Activated CD8-positive, alpha-beta memory T cell treated with anti-CD3 and anti-CD28 coated beads, Interleukin-2, amount 10 ng/mL, durations not matched to agents 7 days and 5 days (primary cell): ENCODE data around the gene ZNF540. TPM values are rescaled to one million over a fixed set of nuclear protein-coding genes. Genes with fewer than 3 reads are reported as not detected.
A peak's percentile ranks its signal among the peaks of the same experiment; 100 is the strongest.

ENCODE experiments used
- ATAC-seq: fragments of 150-1000 bp; cut with Tn5 transposase; one replicate; pipeline ENCODE4 v1.10.0; 2021; ENCODE audit warnings: moderate library complexity
- CTCF ChIA-PET: fragments of 350-600 bp; sonication (Branson Sonifier 250); formaldehyde crosslinking; loops from one replicate; lab custom pipeline; 2021; ENCODE audit warnings: antibody characterized with exemption; lab: Charles Lee
- DNase-seq: peaks from one replicate; pipeline ENCODE4 v3.0.0-alpha.2; 2020
- H3K27ac Mint-ChIP-seq: one replicate; pipeline ENCODE4 v1.8.0; 2021; ENCODE audit warnings: mild to moderate bottlenecking, mixed read lengths
- H3K27me3 Mint-ChIP-seq: one replicate; pipeline ENCODE4 v1.8.0; 2021; ENCODE audit warnings: mixed read lengths
- H3K36me3 Mint-ChIP-seq: one replicate; pipeline ENCODE4 v1.8.0; 2021; ENCODE audit warnings: mild to moderate bottlenecking, mixed read lengths
- H3K4me1 Mint-ChIP-seq: one replicate; pipeline ENCODE4 v1.8.0; 2021; ENCODE audit warnings: mixed read lengths
- H3K4me3 Mint-ChIP-seq: one replicate; pipeline ENCODE4 v1.8.0; 2021; ENCODE audit warnings: mild to moderate bottlenecking, moderate library complexity, mixed read lengths
- H3K9me3 Mint-ChIP-seq: one replicate; pipeline ENCODE4 v1.8.0; 2022; ENCODE audit warnings: low read depth, mixed read lengths
- total RNA-seq, 2 experiments: library from RNA; stranded (reverse); gene quantifications; one replicate each; pipeline ENCODE4 v1.2.3, GENCODE V29; 2021

Gene ZNF540
- 1 to 10 TPM; 1.5 to 1.6 TPM for total RNA-seq

DNA sequence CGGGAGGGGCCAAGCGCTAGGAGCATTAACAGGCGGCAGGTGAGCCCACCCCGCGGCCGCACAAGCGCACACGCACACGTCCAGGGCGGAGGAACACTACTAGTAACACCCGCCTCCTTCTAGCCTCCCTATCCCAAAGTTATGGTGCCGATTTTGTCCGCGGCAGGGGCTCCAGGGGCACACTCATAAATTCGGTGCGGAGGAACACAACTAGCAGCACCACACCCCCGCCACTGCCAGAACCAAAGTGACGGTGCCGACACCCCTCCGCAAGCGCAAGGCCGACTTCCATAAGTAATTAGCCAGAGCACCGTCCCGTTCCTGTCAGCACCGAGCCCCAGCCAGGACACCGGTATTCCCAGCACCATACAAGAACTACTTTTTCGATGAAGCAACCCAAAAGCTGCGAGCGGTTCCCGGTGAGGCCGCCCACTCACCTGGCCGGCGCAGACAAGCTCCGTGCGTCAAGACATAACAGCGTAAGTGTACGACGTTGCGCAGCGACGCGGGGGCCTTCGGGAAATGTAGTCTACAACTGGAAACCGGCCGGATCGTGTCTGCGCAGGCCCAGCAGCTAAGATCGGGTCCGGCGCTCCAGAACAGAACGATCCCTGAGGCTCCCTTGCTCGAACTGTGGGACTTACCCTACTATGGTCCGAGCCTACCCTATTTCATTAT is at the start of gene ZNF540, which contains the start of gene ZNF571:
Gene ZNF540 (plus strand): TSS at position 573 of the 678 bp plus-strand sequence. CDS start 3,572 bp downstream, outside the sequence.
Gene ZNF571 (minus strand): TSS at position 489 of the 678 bp plus-strand sequence. CDS start 8,116 bp downstream, outside the sequence.
- DNase-seq (peak; percentile 95), ATAC-seq (peak; percentile 99)
- H3K4me1 Mint-ChIP-seq, result peaks cover 22% of the 10 kb centered on the region
- CTCF ChIA-PET, result interaction anchor here (0.9 to 1.8 kb wide), 6 partner anchors 9 to 277 kb away, joined by 3 to 6 read pairs (median 4); partner anchors contain the start of genes ZNF570 and ZNF793
- H3K9me3 Mint-ChIP-seq, result peaks cover 16% of the 10 kb centered on the region
- peaks cover 31% of the 10 kb centered on the region for H3K36me3 Mint-ChIP-seq
- no peaks in the 10 kb centered on the region for H3K27me3 Mint-ChIP-seq
- H3K4me3 Mint-ChIP-seq, result peak within 1 kb of the TSS; percentile 92
- H3K27ac Mint-ChIP-seq, result peak within 1 kb of the TSS; percentile 95

DNA sequence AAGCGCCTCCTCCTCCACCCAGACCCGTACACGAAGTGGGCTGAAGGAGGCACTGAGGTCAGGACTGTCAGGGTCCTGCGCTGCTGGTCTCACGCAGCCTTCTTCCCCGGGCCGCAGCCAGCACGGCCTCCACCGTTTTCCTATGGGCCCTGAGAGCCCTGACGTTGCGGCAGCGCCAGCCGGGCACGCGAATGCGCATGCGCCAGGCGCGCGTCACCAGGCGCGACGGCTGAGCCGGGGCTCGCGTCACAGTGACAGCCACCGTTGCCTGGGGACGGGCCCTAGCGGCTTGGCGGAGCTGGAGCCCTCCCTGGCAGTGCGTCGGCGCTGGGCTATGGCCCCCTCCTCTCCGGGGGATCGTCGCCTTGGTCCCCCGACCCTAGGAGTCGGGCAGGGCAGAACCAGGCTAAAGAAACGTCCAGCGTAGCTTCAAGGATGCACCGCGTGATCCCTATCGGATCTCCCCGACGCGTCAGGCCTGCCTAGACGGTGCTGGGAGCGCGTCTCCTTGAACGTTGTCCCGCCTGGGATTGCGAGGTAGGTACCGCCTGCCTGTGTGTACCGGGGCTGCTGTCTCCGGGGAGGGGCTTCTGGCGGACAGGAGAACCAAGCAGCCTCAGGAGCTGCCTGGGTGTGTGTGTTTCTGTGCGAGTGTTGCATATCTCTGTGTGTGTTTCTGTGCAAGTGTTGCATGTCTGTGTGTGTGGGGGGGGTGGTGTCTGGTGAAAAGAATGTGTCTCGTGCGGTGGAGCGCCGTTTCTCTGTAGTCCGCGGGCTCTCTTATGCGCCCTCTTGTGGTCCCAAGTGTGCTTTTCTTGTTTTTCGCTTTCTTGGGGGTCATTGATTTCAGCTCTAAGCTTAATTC is 43.3 kb upstream of the ZNF540 start:
- Mint-ChIP-seq H3K4me1 (peaks cover 8% of the 10 kb centered on the region), H3K36me3 (peaks cover 31% of the 10 kb centered on the region), H3K27ac (peak overlapping the region; percentile 94), H3K4me3 (peak overlapping the region; percentile 91), H3K27me3 (no peaks in the 10 kb centered on the region), H3K9me3 (peaks cover 34% of the 10 kb centered on the region)
- CTCF ChIA-PET, result interaction anchor here (0.7 to 1.9 kb wide), 9 partner anchors 15 to 1198 kb away, joined by 3 to 10 read pairs (median 3); partner anchors contain the start of genes ZNF527, ZNF540, ZNF569 and ZNF571
- ATAC-seq (peak; percentile 88), DNase-seq (peak; percentile 86)

DNA sequence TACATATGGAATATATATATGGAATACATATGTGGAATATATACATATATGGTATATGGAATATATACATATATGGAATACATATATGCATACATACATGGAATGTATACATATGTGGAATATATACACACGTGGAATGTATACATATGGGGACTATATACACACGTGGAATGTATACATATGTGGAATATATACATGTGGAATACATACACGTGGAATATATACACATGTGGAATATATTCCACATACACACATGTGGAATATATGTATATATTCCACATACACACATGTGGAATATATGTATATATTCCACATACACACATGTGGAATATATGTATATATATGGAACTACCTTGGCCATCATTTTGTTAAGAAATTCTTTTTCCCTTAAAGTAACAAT is 31.2 kb upstream of the ZNF540 start:
- peaks cover 52% of the 10 kb centered on the region for H3K9me3 Mint-ChIP-seq
- H3K36me3 Mint-ChIP-seq, result peaks cover 46% of the 10 kb centered on the region
- no peaks in the 10 kb centered on the region for H3K4me1 Mint-ChIP-seq
- CTCF ChIA-PET, result no interaction called here
- H3K27ac Mint-ChIP-seq, result no peak overlapping the region
- no peaks in the 10 kb centered on the region for H3K27me3 Mint-ChIP-seq
- no peak for DNase-seq
- H3K4me3 Mint-ChIP-seq, result no peak overlapping the region
- no peak for ATAC-seq

DNA sequence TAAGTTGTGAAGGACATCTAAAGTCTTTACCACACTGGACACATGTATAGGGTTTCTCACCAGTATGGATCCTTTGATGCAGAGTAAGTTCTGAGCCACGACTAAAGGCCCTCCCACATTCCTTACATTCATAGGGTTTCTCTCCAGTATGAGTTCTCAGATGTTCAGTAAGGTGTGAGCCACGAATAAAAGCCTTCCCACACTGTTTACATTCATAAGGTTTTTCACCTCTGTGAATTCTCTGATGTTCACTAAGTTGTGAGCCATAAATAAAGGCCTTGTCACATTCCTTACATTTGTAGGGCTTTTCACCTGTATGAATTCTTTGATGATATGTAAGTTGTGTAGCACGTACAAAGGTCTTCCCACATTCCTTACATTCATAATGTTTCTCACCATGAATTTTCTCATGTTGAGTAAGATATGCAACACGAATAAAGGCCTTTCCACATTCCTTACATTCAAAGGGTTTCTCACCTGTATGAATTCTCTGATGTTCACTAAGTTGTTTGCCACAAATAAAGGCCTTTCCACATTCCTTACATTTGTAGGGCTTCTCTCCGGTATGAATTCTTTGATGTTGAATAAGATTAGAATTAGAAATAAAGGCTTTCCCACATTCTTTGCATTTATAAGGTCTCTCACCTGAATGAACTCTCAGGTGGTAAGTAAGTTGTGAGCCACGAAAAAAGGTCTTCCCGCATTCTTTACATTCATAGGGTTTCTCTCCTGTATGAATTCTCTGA is 29.9 kb upstream of the ZNF540 start:
- no peak for DNase-seq
- H3K36me3 Mint-ChIP-seq, result peaks cover 48% of the 10 kb centered on the region
- CTCF ChIA-PET, result no interaction called here
- H3K4me3 Mint-ChIP-seq, result no peak overlapping the region
- peaks cover 53% of the 10 kb centered on the region for H3K9me3 Mint-ChIP-seq
- no peak for ATAC-seq
- no peaks in the 10 kb centered on the region for H3K4me1 Mint-ChIP-seq
- H3K27ac Mint-ChIP-seq, result no peak overlapping the region
- H3K27me3 Mint-ChIP-seq, result no peaks in the 10 kb centered on the region

DNA sequence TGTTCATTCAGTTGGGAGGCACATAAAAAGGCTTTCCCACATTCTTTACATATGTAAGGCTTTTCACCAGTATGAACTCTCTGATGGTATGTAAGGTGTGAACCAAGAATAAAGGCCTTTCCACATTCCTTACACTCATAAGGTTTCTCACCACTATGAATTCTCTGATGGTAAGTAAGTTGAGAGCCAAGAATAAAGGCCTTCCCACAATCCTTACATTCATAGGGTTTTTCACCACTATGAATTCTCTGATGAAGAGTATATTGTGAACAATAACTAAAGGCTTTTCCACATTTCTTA is 29.4 kb upstream of the ZNF540 start:
- no peak for ATAC-seq
- no peak overlapping the region for H3K4me3 Mint-ChIP-seq
- no peak for DNase-seq
- H3K9me3 Mint-ChIP-seq, result peaks cover 57% of the 10 kb centered on the region
- CTCF ChIA-PET, result no interaction called here
- peaks cover 52% of the 10 kb centered on the region for H3K36me3 Mint-ChIP-seq
- H3K27ac Mint-ChIP-seq, result no peak overlapping the region
- no peaks in the 10 kb centered on the region for H3K4me1 Mint-ChIP-seq
- no peaks in the 10 kb centered on the region for H3K27me3 Mint-ChIP-seq

DNA sequence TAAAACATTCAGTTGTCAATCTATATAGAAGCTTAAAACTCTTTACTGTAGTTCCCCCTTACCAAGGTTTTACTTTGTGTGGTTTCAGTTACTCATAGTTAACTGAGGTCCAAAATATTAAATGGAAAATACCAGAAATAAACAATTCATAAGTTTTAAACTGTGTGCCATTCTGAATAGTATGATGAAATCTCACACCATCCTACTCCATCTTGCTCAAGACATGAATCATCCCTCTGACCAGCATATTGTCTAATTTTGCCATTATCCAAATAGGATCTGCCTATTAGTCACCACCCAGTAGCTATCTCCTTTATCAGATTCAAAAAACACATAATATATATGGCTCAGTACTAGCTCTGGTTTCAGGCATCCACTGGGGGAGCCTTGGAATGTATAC is 22.5 kb upstream of the ZNF540 start:
- no peaks in the 10 kb centered on the region for H3K4me1 Mint-ChIP-seq
- CTCF ChIA-PET, result no interaction called here
- H3K27me3 Mint-ChIP-seq, result no peaks in the 10 kb centered on the region
- DNase-seq (no peak), ATAC-seq (no peak)
- no peak overlapping the region for H3K4me3 Mint-ChIP-seq
- H3K36me3 Mint-ChIP-seq, result peaks cover 48% of the 10 kb centered on the region
- peaks cover 42% of the 10 kb centered on the region for H3K9me3 Mint-ChIP-seq
- H3K27ac Mint-ChIP-seq, result no peak overlapping the region

DNA sequence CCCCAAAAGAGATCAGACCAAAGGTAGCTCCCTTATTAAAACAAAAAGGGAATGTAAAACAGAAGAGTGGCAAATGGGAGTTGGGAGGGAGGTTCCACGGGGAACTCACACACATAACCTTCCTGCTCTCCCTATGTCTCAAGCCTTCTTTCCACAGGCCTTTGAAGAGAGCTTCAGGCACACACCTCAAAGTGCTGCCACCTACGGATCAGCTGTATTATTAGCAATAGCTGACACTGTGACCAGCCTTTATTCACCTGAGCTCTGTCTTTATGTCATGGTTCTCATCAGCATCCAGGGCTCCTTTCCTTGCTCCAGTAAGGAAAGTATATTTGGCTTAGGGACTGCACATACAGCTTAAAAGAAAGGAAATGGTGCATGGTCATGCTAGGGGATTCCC is 11.3 kb upstream of the ZNF540 start:
- H3K36me3 Mint-ChIP-seq, result peaks cover 54% of the 10 kb centered on the region
- H3K9me3 Mint-ChIP-seq, result peaks cover 28% of the 10 kb centered on the region
- CTCF ChIA-PET, result interaction anchor here (0.6 kb wide), 1 partner anchor 577 kb away, joined by 3 read pairs; no protein-coding TSS in a partner anchor

DNA sequence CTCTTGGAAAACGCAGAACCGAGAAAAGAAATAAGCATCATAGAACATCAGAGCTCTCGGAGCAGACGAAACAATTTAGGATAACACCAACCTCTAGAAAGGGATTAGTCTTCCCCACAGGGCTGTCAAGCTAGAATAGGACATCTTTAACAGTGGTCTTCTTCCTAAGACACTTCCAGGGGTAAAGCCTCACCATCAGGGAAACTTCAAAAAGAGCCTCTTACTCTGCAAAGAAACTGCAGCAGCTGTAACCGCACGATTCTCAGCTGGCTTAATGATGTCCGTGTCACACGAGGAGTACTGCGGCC is 726 bp upstream of the ZNF540 start:
- Mint-ChIP-seq H3K27me3 (no peaks in the 10 kb centered on the region), H3K4me3 (peak overlapping the region; percentile 92), H3K27ac (peak overlapping the region; percentile 95), H3K36me3 (peaks cover 32% of the 10 kb centered on the region), H3K4me1 (peaks cover 22% of the 10 kb centered on the region), H3K9me3 (peaks cover 15% of the 10 kb centered on the region)
- ATAC-seq, result no peak
- no peak for DNase-seq
- CTCF ChIA-PET, result interaction anchor here (0.9 to 1.8 kb wide), 6 partner anchors 9 to 277 kb away, joined by 3 to 6 read pairs (median 4); partner anchors contain the start of genes ZNF570 and ZNF793

More for the DNA sequence above, 11.3 kb upstream of the ZNF540 start:
- H3K4me1 Mint-ChIP-seq, result no peaks in the 10 kb centered on the region
- no peak for DNase-seq
- H3K27me3 Mint-ChIP-seq, result no peaks in the 10 kb centered on the region
- no peak for ATAC-seq
- no peak overlapping the region for H3K4me3 Mint-ChIP-seq
- H3K27ac Mint-ChIP-seq, result no peak overlapping the region

DNA sequence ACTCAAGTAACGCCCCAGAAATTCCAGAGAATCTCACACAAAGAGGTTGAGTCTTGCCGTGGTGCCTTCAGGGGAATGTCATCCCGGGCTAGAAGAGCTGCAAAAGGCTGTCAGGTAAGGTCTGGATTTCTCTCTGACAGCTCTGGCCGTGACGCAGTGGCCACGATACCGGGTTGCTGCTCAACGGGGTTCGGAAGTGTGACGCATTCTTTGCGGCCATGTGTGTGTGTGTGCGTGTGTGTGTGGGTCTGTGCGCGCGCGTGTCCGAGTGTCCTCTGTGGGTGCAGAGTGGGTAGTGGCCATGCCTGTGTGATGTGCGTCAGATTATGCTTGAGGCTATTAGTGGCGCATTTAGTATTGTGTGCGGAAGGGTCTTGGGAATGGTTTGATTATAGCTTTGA is 306 bp downstream of the ZNF540 start:
- Mint-ChIP-seq H3K4me1 (peaks cover 22% of the 10 kb centered on the region), H3K27me3 (no peaks in the 10 kb centered on the region), H3K36me3 (peaks cover 34% of the 10 kb centered on the region), H3K4me3 (peak overlapping the region; percentile 92), H3K9me3 (peaks cover 17% of the 10 kb centered on the region), H3K27ac (peak overlapping the region; percentile 95)
- CTCF ChIA-PET, result interaction anchor here (0.9 to 1.8 kb wide), 5 partner anchors 10 to 278 kb away, joined by 3 to 6 read pairs (median 4); partner anchors contain the start of genes ZNF570 and ZNF793
- DNase-seq (peak; percentile 75), ATAC-seq (peak; percentile 52)

DNA sequence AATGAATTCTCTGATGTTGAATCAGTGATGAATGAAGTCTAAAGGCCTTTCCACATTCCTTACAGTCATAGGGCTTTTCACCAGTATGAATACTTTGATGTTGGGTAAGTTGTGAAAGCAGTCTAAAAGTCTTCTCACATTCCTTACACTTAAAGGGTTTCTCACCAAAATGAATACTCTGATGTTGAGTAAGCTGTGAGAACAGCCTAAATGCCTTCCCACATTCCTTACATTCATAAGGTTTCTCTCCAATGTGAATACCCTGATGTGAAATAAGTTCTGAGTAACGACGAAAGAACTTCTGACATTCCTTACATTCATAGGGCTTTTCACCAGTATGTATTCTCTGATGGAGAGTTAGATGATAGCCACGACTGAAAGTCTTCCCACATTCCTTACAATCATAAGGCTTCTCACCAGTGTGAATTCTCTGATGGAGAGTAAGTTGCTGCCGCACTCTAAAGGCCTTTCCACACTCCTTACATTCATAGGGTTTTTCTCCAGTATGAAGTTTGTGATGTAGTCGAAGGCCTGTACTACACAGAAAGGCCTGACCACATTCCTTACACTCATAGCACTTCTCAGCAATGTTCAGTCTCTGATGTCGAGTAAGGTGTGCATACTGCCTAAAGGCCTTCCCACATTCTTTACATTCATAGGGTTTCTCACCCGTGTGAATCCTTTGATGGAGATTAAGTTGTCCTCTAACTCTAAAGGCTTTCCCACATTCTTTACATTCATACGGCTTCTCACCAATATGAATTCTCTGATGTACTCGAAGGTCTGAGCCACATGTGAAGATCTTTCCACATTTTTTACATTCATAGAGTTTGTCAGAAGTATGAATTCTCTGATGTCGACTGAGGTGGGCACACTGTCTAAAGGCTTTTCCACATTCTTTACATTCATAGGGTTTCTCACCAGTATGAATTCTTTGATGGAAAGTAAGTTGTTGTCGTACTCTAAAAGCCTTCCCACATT is 40.7 kb downstream of the ZNF540 start:
- no peak for ATAC-seq
- no peaks in the 10 kb centered on the region for H3K27me3 Mint-ChIP-seq
- peaks cover 44% of the 10 kb centered on the region for H3K9me3 Mint-ChIP-seq
- no peak overlapping the region for H3K4me3 Mint-ChIP-seq
- H3K36me3 Mint-ChIP-seq, result peaks cover 52% of the 10 kb centered on the region
- no peak for DNase-seq
- no peak overlapping the region for H3K27ac Mint-ChIP-seq
- CTCF ChIA-PET, result no interaction called here
- no peaks in the 10 kb centered on the region for H3K4me1 Mint-ChIP-seq

DNA sequence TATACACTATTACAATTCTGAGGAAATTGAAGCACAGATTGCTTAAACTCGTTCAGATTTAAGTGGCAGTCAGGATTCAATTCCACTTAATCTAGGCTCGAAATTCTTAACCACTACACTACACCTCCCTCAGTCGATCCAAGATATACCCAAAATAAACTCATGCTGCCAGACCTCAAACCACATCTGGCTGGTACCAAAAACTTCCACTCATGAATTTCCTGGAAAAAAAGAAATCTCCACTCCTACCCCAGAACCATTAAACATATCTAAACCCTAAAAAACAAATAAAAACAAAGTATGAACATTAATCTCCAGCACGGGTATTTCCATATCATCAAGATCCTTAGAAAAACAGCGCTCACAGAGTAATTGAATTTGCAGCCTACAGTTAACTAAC is 59.4 kb downstream of the ZNF540 start:
- no peak for DNase-seq
- CTCF ChIA-PET, result interaction anchor here (0.7 to 1.1 kb wide), 2 partner anchors 8 to 102 kb away, joined by 3 to 4 read pairs; no protein-coding TSS in a partner anchor
- H3K4me1 Mint-ChIP-seq, result peaks cover 25% of the 10 kb centered on the region
- H3K27me3 Mint-ChIP-seq, result no peaks in the 10 kb centered on the region
- no peak for ATAC-seq
- H3K27ac Mint-ChIP-seq, result peak overlapping the region; percentile 96
- peaks cover 50% of the 10 kb centered on the region for H3K36me3 Mint-ChIP-seq
- peak overlapping the region; percentile 95 for H3K4me3 Mint-ChIP-seq
- peaks cover 17% of the 10 kb centered on the region for H3K9me3 Mint-ChIP-seq
